RWPE1 (cell line): ENCODE data around the gene MVK.

Source experiments
- CTCF ChIA-PET: fragments of 350-600 bp; sonication (Branson Sonifier 250); formaldehyde crosslinking; extraction: SDS; loops from one replicate; lab custom pipeline; 2021; lab: Yijun Ruan, JAX
- POLR2A ChIA-PET: fragments of 400-600 bp; formaldehyde crosslinking; extraction: SDS; loops from one replicate; lab custom pipeline; 2020; ENCODE audit warnings: antibody characterized with exemption; ENCODE audit not compliant: low non-redundant PET; lab: Yijun Ruan, JAX
- DNase-seq: peaks from one replicate; pipeline ENCODE4 v3.0.0; 2012; ENCODE audit warnings: low spot score
- H3K27ac ChIP-seq: fragments of 450-650 bp; 2 replicates; pipeline ENCODE4 v1.5.1; 2017
- CTCF ChIP-seq: fragments of 450-650 bp; conservative IDR thresholded peaks from 2 replicates; pipeline ENCODE4 v1.5.1; 2017; ENCODE audit warnings: low read depth, mild to moderate bottlenecking

Gene MVK

GRCh38 chr12:109613649-109614455 lies 40.3 kb downstream of the MVK start:
- ChIA-PET POLR2A (no interaction called here), CTCF (interaction anchor here (0.5 to 1.6 kb wide), 4 partner anchors 8 to 186 kb away, joined by 3 to 7 read pairs (median 4); no protein-coding TSS in a partner anchor)

GRCh38 chr12:109615556-109616229 lies 42.1 kb downstream of the MVK start:
- no peak for TF ChIP-seq CTCF
- POLR2A ChIA-PET, result no interaction called here
- H3K27ac ChIP-seq, result no peak overlapping the region
- CTCF ChIA-PET, result interaction anchor here (0.6 to 1.3 kb wide), 2 partner anchors 10 to 18 kb away, joined by 3 to 5 read pairs; no protein-coding TSS in a partner anchor
- DNase-seq, result no peak

More at GRCh38 chr12:109613649-109614455, 40.3 kb downstream of the MVK start:
- no peak overlapping the region for H3K27ac ChIP-seq
- DNase-seq, result no peak
- TF ChIP-seq CTCF, result no peak

- POLR2A ChIA-PET, result no interaction called here
- TF ChIP-seq CTCF, result no peak
Observed at GRCh38 chr12:109617491-109617890, 43.9 kb downstream of the MVK start.

GRCh38 chr12:109618082-109618481 lies 44.5 kb downstream of the MVK start:
- ChIA-PET CTCF (interaction anchor here (0.6 to 1.4 kb wide), 2 partner anchors 21 to 136 kb away, joined by 3 to 4 read pairs; no protein-coding TSS in a partner anchor), POLR2A (no interaction called here)
- H3K27ac ChIP-seq, result no peak overlapping the region
- TF ChIP-seq CTCF, result no peak
- DNase-seq, result no peak

More at GRCh38 chr12:109617491-109617890, 43.9 kb downstream of the MVK start:
- no peak for DNase-seq
- no peak overlapping the region for H3K27ac ChIP-seq
- CTCF ChIA-PET, result interaction anchor here (0.6 to 1.3 kb wide), 2 partner anchors 20 to 136 kb away, joined by 3 to 4 read pairs; no protein-coding TSS in a partner anchor

- no peak for TF ChIP-seq CTCF
- no peak overlapping the region for H3K27ac ChIP-seq
- DNase-seq, result no peak
- ChIA-PET POLR2A (no interaction called here), CTCF (interaction anchor here (1.4 kb wide), 1 partner anchor 22 kb away, joined by 3 read pairs; no protein-coding TSS in a partner anchor)
Observed at GRCh38 chr12:109619002-109619604, 45.5 kb downstream of the MVK start.

- CTCF ChIA-PET, result interaction anchor here (1.4 to 1.5 kb wide), 2 partner anchors 8 to 24 kb away, joined by 4 to 5 read pairs; no protein-coding TSS in a partner anchor
Observed at GRCh38 chr12:109621211-109621694, 47.7 kb downstream of the MVK start.

More at GRCh38 chr12:109621211-109621694, 47.7 kb downstream of the MVK start:
- H3K27ac ChIP-seq, result no peak overlapping the region
- POLR2A ChIA-PET, result no interaction called here
- TF ChIP-seq CTCF, result no peak
- DNase-seq, result no peak
